ENCODE measurements around the gene PLEKHA6.

DNA sequence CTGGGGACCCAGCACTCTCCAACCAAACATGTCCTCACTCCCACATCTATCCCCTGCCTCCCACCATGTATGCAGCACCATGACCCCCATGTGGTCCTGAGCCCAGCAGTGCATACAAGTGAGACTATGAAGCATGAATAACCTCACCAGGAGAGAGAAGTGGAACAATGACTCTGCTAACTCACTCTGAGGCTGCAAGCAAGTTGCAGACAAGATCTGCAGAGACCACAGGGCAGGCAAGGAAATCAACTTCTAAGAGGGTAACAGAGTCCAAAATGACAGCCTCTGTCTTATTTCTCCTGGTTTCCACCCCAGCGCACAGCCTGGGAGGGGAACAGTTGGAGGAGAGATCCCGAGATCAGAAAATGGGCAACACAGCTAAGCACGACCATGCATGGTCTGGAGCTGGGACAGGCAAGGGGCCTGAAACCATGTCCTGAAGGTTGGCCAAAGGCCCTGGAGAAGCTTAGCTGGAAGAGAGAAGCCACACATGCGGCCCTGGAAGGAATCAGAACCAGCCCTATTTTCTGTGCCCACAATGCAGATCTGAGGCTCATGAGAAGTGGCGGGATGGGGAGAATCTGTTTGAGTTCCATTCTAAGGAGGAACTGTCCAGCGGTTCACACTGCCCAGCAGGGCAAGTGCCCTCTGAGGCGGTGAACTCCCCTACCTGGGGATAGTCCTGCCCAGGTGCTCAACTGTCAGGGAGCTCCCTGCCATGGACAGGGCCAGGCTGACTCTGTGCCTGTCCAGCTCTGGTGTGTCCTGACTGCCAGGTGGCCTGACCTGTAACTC, 181.0 kb downstream of the PLEKHA6 start:
- TF ChIP-seq POLR2A (IDR thresholded peaks at IDR 0.05), result no peak
- TF ChIP-seq CTCF (IDR thresholded peaks at IDR 0.05), result no peak

Data from testis (tissue), 2 donors.